ENCODE data around the gene ZNF217.
A peak's percentile ranks its signal among the peaks of the same experiment; 100 is the strongest.
"Not testable (repeated sequence)": the region's sequence is repeated elsewhere in the genome, so short reads cannot be mapped to it uniquely, and the experiment has no call there.

ZNF217 gene

GRCh38 chr20:53595018-53595378 is 1.4 kb upstream of the ZNF217 start:
- POLR2A ChIA-PET: interaction anchor here (0.7 kb wide), 1 partner anchor 1348 kb away, joined by 5 read pairs; no protein-coding TSS in a partner anchor
- TF ChIP-seq, protein P1, sequence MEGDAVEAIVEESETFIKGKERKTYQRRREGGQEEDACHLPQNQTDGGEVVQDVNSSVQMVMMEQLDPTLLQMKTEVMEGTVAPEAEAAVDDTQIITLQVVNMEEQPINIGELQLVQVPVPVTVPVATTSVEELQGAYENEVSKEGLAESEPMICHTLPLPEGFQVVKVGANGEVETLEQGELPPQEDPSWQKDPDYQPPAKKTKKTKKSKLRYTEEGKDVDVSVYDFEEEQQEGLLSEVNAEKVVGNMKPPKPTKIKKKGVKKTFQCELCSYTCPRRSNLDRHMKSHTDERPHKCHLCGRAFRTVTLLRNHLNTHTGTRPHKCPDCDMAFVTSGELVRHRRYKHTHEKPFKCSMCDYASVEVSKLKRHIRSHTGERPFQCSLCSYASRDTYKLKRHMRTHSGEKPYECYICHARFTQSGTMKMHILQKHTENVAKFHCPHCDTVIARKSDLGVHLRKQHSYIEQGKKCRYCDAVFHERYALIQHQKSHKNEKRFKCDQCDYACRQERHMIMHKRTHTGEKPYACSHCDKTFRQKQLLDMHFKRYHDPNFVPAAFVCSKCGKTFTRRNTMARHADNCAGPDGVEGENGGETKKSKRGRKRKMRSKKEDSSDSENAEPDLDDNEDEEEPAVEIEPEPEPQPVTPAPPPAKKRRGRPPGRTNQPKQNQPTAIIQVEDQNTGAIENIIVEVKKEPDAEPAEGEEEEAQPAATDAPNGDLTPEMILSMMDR (IDR thresholded peaks at IDR 0.05; ENCODE audit: control extremely low read depth, extremely low read depth, low read depth, missing control alignments): no peak
- CTCF ChIA-PET: interaction anchor here (0.9 to 1.7 kb wide), 11 partner anchors 9 to 343 kb away, joined by 3 to 7 read pairs (median 3); no protein-coding TSS in a partner anchor
- DNase-seq (ENCODE audit: extremely low spot score): no peak

DNA sequence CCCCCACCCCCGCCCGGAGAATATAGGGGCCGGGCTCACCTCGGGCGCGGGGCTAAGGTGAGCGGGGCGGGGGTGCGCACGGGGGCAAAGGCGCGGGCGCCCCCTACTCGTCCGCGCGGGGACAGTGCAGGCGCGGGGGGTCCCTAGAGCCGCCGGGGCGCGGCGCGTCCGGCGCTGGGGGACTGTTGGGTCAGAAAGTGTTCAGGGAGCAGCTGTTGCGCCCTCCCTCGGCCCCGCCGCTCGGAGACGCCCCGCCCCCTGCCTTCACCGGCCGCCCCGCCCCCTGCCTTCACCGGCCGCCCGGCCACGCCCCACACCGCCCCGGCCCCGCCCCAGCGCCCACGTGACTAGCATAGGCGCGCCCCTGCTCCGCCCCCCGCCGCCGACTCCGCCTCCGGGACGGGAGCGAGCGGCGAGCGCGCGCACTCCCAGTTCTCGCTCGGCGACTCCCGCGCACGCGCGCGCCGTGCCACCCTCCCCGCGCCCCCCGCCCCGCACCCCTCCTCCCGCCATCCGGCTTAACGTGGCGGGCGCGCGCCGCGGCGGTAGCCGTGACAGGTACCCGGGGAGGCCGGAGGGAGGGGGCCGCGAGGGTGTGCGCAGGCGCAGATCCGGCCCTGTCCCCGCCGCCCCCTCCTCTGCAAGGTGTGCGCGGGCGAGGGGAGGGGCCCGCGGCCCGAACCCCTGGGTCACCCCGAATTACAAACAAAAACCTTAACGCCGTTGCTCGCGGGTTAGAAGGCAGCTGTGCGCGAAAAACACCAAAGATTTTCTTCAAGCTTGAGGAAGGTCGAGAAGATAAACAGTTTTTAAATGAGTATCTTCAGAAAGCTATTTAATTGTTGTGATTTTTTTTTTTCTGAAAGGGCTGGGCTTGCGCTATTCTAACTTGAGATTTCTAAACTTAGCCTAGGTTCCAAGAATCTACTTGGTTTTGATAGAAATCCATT is 704 bp upstream of the ZNF217 start:
- CTCF ChIA-PET: interaction anchor here (0.6 to 1.7 kb wide), 19 partner anchors 8 to 344 kb away, joined by 3 to 7 read pairs (median 3); no protein-coding TSS in a partner anchor
- TF ChIP-seq, protein P1 (IDR thresholded peaks at IDR 0.05; ENCODE audit: control extremely low read depth, extremely low read depth, low read depth, missing control alignments): peak; percentile 67
- peak; percentile 84 for DNase-seq (ENCODE audit: extremely low spot score)
- POLR2A ChIA-PET: interaction anchor here (0.5 to 1.6 kb wide), 4 partner anchors 49 to 1347 kb away, joined by 3 to 5 read pairs (median 4); no protein-coding TSS in a partner anchor

- POLR2A ChIA-PET: interaction anchor here (0.7 to 1.6 kb wide), 2 partner anchors 30 to 137 kb away, joined by 4 to 7 read pairs; no protein-coding TSS in a partner anchor
- DNase-seq (ENCODE audit: extremely low spot score): no peak
- TF ChIP-seq, protein P1 (IDR thresholded peaks at IDR 0.05; ENCODE audit: control extremely low read depth, extremely low read depth, low read depth, missing control alignments): no peak
- CTCF ChIA-PET: interaction anchor here (1.5 kb wide), 1 partner anchor 13 kb away, joined by 4 read pairs; no protein-coding TSS in a partner anchor
Observed at GRCh38 chr20:53592992-53593465, 610 bp downstream of the ZNF217 start.

DNA sequence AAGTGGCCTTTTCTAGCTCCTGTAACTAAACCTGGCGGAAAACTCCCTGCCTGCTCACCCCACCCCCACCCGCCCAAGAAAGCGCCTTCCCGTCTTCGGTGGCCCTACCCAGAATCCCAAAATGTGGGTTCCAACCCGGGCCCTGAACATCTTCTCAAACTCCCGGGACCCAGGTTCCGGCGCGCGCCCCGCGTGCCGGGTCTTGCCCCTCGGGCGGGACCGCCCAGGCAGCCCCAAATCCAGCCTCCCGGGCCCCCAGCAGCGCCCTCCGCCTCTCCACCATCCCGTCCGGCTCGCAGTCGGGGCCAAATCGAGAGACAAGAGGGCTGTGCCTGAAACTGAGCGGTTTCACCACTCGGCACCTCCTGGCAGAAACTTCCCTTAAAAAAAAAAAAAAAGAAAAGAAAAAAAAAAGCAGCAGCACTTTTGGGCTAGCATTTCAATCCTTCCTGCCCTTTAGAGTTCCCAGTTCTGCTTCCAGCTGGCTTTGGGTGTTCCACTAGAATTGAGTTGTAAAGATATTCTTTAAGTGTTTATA is 1.1 kb downstream of the ZNF217 start:
- POLR2A ChIA-PET: interaction anchor here (0.7 kb wide), 1 partner anchor 30 kb away, joined by 7 read pairs; no protein-coding TSS in a partner anchor
- CTCF ChIA-PET; DNase-seq (ENCODE audit: extremely low spot score): not testable (repeated sequence)

DNA sequence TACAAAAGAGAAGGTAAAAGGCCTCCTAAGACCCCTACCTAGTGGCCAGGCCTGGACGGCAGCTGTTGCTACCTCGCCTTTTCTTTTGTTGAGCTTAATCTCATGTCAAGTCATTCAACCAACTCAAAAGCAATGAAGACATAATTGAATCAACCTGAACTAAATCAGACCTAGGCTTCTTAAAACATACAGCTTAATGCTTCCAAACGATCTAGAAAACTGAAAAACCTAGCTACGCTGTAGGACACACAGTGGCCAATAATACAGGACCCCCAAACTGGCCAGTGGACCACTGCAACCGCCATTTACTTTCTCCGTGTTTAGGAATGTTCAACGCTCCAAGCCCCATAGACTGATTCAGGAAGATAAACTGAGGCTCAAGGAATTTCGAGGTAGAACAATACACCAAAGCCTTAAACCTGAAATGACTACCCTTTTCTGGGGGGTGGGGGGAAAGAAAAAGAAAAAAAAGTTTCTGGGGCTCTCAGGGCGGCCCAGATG is 1.6 kb downstream of the ZNF217 start:
- DNase-seq (ENCODE audit: extremely low spot score); CTCF ChIA-PET: not testable (repeated sequence)
- POLR2A ChIA-PET: interaction anchor here (0.6 kb wide), 1 partner anchor 30 kb away, joined by 5 read pairs; no protein-coding TSS in a partner anchor

DNA sequence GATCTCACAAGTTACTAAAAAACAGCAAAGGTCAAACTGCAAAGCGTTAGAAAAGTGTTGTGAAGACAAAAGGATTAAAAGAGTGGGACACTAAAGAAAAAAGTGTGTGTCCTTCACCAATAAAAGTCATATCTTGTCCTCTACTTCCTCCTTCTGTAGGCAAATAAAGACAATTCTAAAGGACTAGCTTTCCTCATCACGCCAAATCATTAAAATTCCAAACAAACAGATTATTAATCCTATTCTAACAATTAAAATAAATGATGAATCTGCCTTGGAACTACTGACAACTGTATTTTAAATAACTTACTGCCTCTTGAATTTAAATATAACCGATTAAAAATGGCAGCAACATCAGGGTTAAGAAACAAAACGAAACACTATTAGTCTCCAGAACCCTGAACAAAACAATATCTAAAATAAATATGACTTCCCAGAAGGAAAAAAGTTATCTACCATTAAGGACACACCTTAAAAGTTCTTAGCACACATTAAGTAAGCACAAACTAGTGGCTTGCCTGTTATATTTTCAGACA is 2.4 kb downstream of the ZNF217 start:
- POLR2A ChIA-PET; CTCF ChIA-PET; DNase-seq (ENCODE audit: extremely low spot score): not testable (repeated sequence)

GRCh38 chr20:53590608-53591007 is 3.0 kb downstream of the ZNF217 start:
- CTCF ChIA-PET, POLR2A ChIA-PET: not testable (repeated sequence)

GRCh38 chr20:53590122-53590521 is 3.5 kb downstream of the ZNF217 start:
- POLR2A ChIA-PET; CTCF ChIA-PET; DNase-seq (ENCODE audit: extremely low spot score): not testable (repeated sequence)

More at GRCh38 chr20:53590608-53591007, 3.0 kb downstream of the ZNF217 start:
- not testable (repeated sequence) for DNase-seq (ENCODE audit: extremely low spot score)

DNA sequence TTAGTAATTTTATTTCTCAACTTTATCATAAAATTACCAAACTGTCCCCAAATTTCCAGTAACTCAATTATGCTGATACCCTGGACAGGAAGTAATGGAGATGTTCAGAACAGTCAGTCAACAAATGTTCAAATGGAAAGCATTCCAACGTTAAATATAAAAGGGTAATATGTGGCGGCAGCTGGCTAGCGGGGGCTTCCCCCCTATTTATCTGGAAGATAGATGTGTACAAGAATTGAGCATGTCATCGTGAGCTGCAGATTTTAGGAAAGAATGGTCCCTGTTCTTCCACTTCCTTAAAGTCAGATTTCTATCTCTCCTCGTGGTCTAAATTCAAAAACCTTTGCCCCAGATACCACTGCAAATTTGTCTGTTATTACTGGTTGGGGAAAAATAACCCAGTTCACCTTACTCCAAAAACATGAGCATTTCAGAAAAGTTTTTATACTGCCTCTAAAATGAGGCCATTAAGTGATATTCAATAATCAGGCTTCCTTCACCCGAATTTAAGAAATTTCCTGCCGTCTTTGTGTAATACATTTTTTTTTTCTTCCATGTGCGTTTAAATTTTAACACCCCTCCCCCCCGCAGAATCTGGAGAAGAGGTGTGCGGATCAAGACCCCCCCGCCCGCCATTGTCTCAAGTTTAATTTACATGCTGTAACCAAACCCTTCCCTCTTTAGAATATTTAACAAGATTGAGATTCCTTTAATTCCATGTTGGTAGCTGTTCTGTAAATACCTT is 4.1 kb downstream of the ZNF217 start:
- not testable (repeated sequence) for DNase-seq (ENCODE audit: extremely low spot score)

DNA sequence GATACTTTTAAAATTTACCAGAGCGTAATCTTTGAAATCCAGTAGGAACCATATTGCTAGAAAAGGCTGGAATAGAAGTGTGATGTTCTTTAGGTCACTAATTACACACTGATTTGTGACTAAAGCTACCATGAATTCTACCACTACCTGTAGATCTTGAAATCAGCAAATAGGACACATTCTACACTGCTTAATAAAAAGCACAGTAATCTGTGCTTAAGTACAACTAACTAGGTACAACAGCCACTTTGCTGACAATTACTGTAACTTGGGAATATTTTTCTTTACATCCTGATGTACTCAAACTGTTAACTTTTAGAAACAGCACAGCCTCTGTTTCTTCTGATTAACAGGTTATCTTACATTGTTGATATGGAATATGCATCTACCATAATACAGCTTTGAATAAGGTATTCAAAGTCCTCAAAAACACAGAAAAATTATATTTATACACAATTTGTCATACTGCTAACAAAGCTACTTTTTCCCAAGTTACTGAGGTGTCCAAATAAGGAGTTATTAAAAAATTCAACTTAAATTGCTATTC is 6.4 kb downstream of the ZNF217 start:
- CTCF ChIA-PET: interaction anchor here (1.1 to 2.9 kb wide), 3 partner anchors 10 to 329 kb away, joined by 3 to 7 read pairs (median 3); no protein-coding TSS in a partner anchor
- POLR2A ChIA-PET; DNase-seq (ENCODE audit: extremely low spot score): not testable (repeated sequence)

More for the DNA sequence above, 4.1 kb downstream of the ZNF217 start:
- CTCF ChIA-PET: interaction anchor here (1.0 to 1.1 kb wide), 2 partner anchors 10 to 11 kb away, joined by 3 to 4 read pairs; no protein-coding TSS in a partner anchor
- POLR2A ChIA-PET: not testable (repeated sequence)
